Stimulated activated CD8-positive, alpha-beta memory T cell treated with anti-CD3 and anti-CD28 coated beads, Interleukin-7, amount 100 ng/mL, for 24 hours (primary cell): ENCODE results near the gene IFNE.

Experiments used
- DNase-seq: peaks from one replicate; pipeline ENCODE4 v3.0.0-alpha.2; 2020; ENCODE audit warnings: low read depth

The IFNE gene, protein sequence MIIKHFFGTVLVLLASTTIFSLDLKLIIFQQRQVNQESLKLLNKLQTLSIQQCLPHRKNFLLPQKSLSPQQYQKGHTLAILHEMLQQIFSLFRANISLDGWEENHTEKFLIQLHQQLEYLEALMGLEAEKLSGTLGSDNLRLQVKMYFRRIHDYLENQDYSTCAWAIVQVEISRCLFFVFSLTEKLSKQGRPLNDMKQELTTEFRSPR

DNA sequence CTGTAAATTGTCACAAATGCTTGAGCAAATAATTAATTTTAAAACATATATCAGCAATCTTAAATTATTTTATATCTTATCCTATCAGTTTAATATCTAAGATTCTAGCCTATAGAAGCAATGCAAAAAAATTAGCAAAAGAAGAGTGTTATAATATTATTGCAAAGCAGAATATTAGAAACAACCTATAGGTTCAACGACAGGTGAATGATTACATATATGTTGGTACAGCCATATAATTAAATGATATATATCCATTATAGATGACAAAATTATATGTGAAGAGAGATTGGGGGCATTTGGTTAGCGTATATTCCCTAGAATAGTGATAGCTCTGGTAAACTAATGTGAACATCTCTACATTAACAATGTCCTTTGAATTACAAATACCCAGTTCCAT lies at the start of gene IFNE:
Gene IFNE, minus strand, starts transcription at position 101 of the 400 bp plus-strand sequence. CDS start 619 bp downstream, outside the sequence.
- DNase-seq, result no peak

DNA sequence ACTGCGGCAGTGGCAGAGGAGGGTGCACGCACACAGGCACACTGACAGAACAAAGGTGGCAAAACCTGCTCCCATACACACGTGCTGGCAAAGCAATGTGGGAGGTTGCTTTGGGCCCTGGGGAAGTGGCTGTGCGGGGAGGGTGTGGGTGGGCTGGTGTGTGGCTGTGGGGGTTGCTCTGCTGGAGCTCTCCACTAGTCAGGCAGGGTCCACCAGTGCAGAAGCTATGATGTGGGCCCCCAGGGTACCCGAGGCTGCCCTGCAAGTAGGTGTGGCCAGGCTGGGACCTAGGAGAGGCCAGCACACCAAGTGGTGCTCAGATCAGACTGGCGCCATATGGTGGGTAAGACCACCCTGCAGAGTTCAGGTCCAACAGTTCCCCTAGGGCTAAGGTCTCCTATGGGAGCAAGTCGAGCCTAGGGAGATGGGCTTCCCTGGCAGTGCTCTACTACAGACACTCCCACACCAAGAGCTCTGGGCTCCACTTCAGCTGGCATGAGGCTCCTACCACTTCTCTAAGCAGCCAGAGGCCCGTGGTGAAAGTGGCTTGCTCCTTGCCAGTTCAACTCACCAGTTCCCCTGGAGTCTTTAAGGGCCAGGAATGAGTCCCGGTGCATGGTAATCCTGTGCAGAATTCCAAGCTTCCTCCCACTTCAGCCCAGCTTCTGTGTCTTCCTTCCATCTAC lies 46.2 kb upstream of the IFNE start:
- no peak for DNase-seq

DNA sequence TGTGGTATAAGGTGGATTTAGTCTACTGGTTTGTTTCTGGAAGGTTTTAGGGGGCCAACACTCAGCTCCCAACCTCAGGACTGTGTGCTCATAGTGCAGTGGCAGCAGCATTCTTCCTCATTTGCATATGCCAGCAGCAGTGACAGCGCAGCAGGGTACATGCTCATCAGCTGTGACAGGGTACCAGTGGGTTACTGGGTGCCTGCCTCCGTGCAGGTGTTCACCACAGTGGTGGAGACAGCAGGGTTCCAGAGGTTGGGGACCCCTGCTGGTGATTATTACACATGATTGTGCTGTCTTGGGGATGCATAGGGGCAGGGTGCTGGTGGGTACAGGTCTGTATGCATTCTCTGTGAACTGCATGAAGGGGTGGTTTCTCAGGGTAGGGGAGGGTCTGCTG lies 45.5 kb upstream of the IFNE start:
- no peak for DNase-seq

DNA sequence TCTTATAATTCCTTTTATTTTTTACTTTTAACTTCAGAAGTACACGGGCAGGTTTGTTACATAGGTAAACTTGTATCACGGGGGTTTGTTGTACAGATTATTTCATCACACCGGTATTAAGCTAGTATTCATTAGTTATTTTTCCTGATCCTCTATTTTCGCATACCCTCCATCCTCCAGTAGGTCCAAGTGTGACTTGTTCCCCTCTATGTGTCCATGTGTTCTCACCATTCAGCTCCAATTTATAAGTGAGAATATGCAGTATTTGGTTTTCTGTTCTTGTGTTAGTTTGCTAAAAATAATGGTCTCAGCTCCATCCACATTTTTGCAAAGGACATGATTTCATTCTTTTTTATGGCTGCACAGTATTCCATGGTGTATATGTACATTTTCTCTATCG lies 43.1 kb upstream of the IFNE start:
- DNase-seq, result no peak

- no peak for DNase-seq
These were observed 42.2 kb upstream of the IFNE start for GRCh38 chr9:21524099-21524830.

DNA sequence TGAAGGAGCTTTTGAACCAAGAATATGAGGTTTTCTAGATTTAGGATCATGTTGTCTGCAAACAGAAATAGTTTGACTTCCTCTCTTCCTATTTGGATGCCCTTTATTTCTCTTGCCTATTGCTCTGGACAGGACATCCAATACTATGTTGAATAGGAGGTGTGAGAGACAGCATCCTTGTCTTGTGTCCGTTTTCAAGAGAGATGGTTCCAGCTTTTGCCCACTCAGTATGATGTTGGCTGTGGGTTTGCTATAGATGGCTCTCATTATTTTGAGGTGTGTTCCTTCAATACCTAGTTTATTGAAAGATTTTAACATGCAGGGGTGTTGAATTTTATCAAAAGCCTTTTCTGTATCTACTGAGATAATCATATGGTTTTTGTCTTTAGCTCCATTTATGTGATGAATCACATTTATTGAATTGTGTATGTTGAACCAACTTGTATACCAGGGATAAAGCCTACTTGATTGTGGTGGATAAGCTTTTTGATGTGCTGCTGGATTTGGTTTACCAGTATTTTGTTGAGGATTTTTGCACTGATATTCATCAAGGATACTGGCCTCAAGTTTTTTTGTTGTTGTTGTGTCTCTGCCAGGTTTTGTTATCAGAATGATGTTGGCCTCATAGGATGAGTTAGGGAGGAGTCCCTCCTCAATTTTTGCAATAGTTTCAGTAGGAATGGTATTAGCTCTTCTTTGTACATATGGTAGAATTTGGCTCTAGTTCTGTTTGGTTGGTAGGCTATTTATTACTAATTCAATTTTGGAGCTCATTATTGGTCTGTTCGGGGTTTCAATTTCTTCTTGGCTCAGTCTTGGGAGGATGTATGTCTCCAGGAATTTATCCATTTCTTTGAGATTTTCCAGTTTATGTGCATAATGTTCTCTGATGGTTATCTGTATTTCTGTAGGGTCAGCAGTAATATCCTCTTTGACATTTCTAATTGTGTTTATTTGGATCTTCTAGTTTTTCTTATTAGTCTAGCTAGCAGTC lies 41.2 kb upstream of the IFNE start:
- no peak for DNase-seq

GRCh38 chr9:21522348-21522747 lies 40.2 kb upstream of the IFNE start:
- DNase-seq, result no peak

DNA sequence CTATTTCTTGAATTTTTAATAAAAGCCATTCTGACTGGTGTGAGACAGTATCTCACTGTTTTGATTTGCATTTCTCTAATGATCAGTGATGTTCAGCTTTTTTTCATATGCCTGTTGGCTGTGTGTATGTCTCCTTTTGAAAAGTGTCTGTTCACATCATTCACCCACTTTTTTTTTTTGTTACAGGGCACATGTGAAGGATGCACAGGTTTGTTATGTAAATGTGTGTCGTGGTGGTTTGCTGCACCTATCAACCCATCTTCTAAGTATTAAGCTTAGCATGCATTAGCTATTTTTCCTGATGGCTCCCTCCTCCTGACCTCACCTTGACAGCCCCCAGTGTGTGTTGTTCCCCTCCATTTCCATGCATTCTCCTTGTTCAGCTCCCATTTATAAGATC lies 39.3 kb upstream of the IFNE start:
- DNase-seq, result no peak

DNA sequence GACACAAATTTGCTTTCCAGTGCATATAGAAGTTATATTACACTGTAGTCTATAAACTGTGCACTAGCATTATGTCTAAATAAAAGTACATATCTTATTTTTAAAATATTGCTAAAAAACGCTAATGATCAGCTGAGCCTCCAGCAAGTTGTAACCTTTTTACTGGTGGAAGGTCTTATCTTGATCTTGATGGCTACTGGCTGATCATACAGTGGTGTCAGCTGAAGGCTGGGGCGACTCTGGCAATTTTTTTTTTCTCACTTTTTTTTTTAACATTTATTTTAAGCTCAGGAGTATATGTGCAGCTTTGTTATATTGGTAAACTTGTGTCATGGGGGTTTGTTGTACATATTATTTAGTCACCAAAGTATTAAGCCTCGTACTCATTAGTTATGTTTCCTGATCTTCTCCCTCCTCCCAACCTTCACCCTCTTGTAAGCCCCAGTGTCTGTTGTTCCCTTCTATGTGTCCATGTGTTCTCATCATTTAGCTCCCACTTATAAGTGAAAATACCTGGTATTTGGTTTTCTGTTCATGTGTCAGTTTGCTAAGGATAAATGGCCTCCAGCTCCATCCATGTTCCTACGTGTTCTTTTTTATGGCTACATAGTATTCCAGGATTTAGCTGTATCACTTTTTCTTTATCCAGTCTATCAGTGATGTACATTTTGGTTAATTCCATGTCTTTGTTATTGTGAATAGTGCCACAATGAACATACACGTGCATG lies 38.6 kb upstream of the IFNE start:
- DNase-seq, result no peak

GRCh38 chr9:21519855-21520434 lies 37.8 kb upstream of the IFNE start:
- no peak for DNase-seq

DNA sequence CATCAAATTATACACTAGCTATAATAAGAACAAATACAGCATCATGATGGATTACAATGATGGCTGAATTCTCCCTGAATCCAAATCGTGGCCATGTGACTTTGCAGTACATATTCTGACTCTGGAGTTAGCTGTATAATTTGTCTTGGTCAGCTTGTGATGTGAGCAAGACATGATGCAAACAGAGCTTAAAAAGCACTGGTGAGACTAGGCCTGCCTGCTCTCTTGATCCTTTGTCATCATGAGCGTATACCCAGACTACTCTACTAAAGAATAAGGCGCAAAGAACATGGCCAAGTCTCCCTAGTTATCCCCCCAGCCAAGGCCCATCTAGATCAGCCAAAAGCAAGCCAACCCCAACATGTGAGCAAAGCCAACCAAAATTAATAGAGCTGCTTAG lies 34.7 kb upstream of the IFNE start:
- no peak for DNase-seq

- DNase-seq, result no peak
These were observed 31.3 kb upstream of the IFNE start for GRCh38 chr9:21513431-21513830.

GRCh38 chr9:21510806-21511205 lies 28.7 kb upstream of the IFNE start:
- DNase-seq, result no peak

GRCh38 chr9:21507483-21507790 lies 25.3 kb upstream of the IFNE start:
- no peak for DNase-seq

- no peak for DNase-seq
These were observed 24.7 kb upstream of the IFNE start for GRCh38 chr9:21506626-21507482.

DNA sequence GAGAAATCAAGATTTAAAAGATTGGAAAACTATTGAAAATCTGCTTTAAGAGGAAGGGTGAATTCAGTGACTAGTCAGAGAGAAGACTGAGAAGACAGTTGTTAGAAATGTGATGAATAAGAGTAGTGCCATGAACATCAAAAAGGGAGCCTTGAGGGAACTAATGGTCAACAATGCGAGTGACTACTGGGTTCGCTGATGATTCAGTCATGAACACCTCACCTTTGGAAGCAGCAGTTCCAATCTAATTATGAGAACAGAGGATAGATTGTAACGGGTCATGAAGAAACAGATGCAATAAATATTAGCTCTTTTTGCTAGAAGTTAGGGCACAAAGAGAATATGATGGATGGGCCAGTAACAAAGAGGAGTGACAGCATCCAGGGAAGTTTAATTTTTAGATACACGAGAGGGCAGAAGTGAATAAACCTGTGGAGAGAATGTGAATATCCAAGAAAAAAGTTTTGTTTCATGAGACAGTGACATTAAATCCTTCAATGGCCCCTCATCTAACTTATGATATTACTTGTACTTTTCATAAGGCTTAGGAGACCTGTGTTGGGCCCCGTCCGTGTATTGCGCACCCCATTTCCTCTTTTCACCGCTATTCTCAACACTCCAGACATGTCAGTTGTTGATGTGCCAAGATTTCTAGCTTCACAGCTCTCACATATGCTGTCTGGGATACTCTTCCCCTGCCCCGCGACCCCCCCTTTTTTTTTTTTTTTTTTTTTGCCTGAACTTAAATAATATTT lies 23.5 kb upstream of the IFNE start:
- DNase-seq, result no peak

DNA sequence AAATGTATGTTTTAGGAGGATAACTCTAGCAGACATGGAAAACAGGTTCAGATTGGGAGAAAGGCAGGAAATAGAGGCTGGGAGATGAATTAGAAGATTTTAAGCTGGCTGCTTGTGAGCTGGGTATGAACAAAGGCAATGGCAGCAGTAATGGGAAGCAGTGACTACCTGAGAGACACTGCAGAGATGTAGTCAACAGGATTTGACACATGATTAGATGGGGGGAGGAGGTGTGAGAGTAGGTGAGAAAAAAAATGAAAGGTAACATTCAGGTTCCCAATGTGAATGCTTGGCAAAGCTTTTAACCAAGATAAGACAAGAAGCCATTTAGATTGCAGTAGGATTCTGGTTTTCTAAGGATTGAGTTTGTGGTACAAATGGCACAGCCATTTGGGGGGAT lies 22.8 kb upstream of the IFNE start:
- no peak for DNase-seq

GRCh38 chr9:21504113-21504512 lies 22.0 kb upstream of the IFNE start:
- DNase-seq, result no peak

- DNase-seq, result no peak
These were observed 20.5 kb upstream of the IFNE start for GRCh38 chr9:21502586-21502985.

GRCh38 chr9:21499912-21500311 lies 17.8 kb upstream of the IFNE start:
- no peak for DNase-seq
